Fibroblast of skin of back (primary cell): Measurements from ENCODE around the gene VMO1.

ENCODE experiments used
- DNase-seq: peaks from one replicate; pipeline ENCODE4 v3.0.0-alpha.2; 2013

VMO1 gene

GRCh38 chr17:4759776-4760236 is 26.4 kb downstream of the VMO1 start:
- DNase-seq, result no peak

- DNase-seq, result no peak
Measured at GRCh38 chr17:4753392-4753791, 32.8 kb downstream of the VMO1 start.

GRCh38 chr17:4751932-4752331 is 34.2 kb downstream of the VMO1 start:
- no peak for DNase-seq

GRCh38 chr17:4750606-4751005 is 35.6 kb downstream of the VMO1 start:
- no peak for DNase-seq

- DNase-seq, result no peak
Measured at GRCh38 chr17:4748686-4749085, 37.5 kb downstream of the VMO1 start.

GRCh38 chr17:4747847-4748246 is 38.3 kb downstream of the VMO1 start:
- DNase-seq, result no peak

GRCh38 chr17:4744999-4745969 is 40.9 kb downstream of the VMO1 start:
- DNase-seq, result no peak

- DNase-seq, result no peak
Measured at GRCh38 chr17:4743898-4744297, 42.3 kb downstream of the VMO1 start.

GRCh38 chr17:4743216-4743615 is 42.9 kb downstream of the VMO1 start:
- DNase-seq, result no peak

- no peak for DNase-seq
Measured at GRCh38 chr17:4742629-4743028, 43.5 kb downstream of the VMO1 start.

GRCh38 chr17:4742133-4742532 is 44.0 kb downstream of the VMO1 start:
- no peak for DNase-seq

- DNase-seq, result no peak
Measured at GRCh38 chr17:4741544-4741943, 44.6 kb downstream of the VMO1 start.

GRCh38 chr17:4740584-4740983 is 45.6 kb downstream of the VMO1 start:
- DNase-seq, result no peak

GRCh38 chr17:4740025-4740351 is 46.2 kb downstream of the VMO1 start:
- no peak for DNase-seq

- peak; percentile 25 for DNase-seq
Measured at GRCh38 chr17:4739122-4740024, 46.8 kb downstream of the VMO1 start, which contains the start of the genes CXCL16 and ZMYND15. CXCL16 (minus strand) TSS chr17:4739928; CDS start chr17:4739339, 589 bp downstream. ZMYND15 (plus strand) TSS chr17:4739833; CDS start chr17:4740549, 716 bp downstream.

GRCh38 chr17:4738136-4739121 is 47.7 kb downstream of the VMO1 start:
- no peak for DNase-seq

- DNase-seq, result no peak
Measured at GRCh38 chr17:4735876-4736651, 50.1 kb downstream of the VMO1 start.
